Neutrophil (primary cell): Measurements from ENCODE around the gene BARX1.

Source experiments
- H3K27ac ChIP-seq: fragments of 200-600 bp; sonication (generic); 2 replicates; pipeline ENCODE4 v1.5.1; 2016; ENCODE audit warnings: mild to moderate bottlenecking, moderate library complexity
- H3K27me3 ChIP-seq: fragments of 200-600 bp; sonication (generic); 2 replicates; pipeline ENCODE4 v1.6.0; 2016; ENCODE audit warnings: mild to moderate bottlenecking
- H3K36me3 ChIP-seq: fragments of 200-600 bp; sonication (generic); 2 replicates; pipeline ENCODE4 v1.5.1; 2017
- H3K4me1 ChIP-seq, 2 experiments: fragments of 200-600 bp in 1 of 2; sonication (generic) in 1 of 2; 1 replicate in 1 of 2; 2 replicates in 1 of 2; pipeline versions ENCODE4 v1.5.1 to v1.6.1; 2013 to 2016; ENCODE audit warnings: low read depth in 1 of 2, low read length in 1 of 2, mild to moderate bottlenecking in 1 of 2, moderate library complexity in 1 of 2; ENCODE audit not compliant: control insufficient read depth in 1 of 2, insufficient read depth in 1 of 2
- H3K4me3 ChIP-seq, 2 experiments: fragments of 200-600 bp in 1 of 2; sonication (generic) in 1 of 2; 1 replicate in 1 of 2; 2 replicates in 1 of 2; pipeline ENCODE4 v1.5.1; 2013 to 2016; ENCODE audit warnings: low read depth in 1 of 2, low read length in 1 of 2, mild to moderate bottlenecking in 1 of 2, moderate library complexity in 1 of 2
- H3K9me3 ChIP-seq: fragments of 200-600 bp; sonication (generic); 2 replicates; pipeline ENCODE4 v1.5.1; 2016
- CTCF ChIP-seq: fragments of 200-600 bp; sonication (generic); IDR thresholded peaks from 2 replicates; pipeline ENCODE4 v1.5.1; 2016; ENCODE audit warnings: antibody characterized with exemption

BARX1 gene

GRCh38 chr9:93911801-93912554, 43.2 kb downstream of the BARX1 start:
- peaks cover 33% of the 10 kb centered on the region for H3K27me3 ChIP-seq
- H3K4me3 ChIP-seq, result no peak overlapping the region
- H3K27ac ChIP-seq, result no peak overlapping the region
- TF ChIP-seq CTCF, result no peak
- no peaks in the 10 kb centered on the region for H3K4me1 ChIP-seq
- no peaks in the 10 kb centered on the region for H3K9me3 ChIP-seq
- H3K36me3 ChIP-seq, result no peaks in the 10 kb centered on the region

DNA sequence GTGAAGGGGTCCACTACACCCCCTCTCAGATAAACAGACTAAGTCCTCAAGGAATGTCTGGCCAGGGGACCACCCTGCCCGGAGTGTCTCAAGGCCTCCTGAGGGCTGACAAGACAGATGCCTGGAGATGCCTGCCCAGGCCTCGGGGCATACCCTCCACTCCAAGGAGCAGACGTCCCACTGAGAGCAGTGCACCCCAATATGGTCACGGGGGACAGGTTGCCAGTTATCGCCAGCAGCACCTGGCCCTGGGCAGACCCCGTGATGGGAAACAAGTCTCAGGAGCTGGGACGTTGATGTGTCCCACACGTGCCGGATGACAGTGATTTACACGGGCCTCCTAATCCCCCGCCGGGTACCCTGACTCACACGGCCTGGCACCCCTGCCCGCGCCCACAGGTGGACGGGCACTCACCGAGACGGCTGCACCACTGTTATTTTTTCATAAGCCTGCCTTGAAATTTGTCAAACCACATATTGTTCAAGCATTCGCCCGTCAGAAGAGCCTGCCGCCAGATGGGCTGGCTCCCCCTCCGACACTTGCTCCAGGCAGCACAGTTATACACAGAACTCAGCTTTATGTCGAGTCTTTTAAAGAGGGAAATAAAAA, 43.9 kb downstream of the BARX1 start:
- H3K27me3 ChIP-seq, result peaks cover 35% of the 10 kb centered on the region
- TF ChIP-seq CTCF, result no peak
- no peaks in the 10 kb centered on the region for H3K36me3 ChIP-seq
- no peaks in the 10 kb centered on the region for H3K4me1 ChIP-seq
- H3K4me3 ChIP-seq, result no peak overlapping the region
- H3K27ac ChIP-seq, result no peak overlapping the region
- no peaks in the 10 kb centered on the region for H3K9me3 ChIP-seq

DNA sequence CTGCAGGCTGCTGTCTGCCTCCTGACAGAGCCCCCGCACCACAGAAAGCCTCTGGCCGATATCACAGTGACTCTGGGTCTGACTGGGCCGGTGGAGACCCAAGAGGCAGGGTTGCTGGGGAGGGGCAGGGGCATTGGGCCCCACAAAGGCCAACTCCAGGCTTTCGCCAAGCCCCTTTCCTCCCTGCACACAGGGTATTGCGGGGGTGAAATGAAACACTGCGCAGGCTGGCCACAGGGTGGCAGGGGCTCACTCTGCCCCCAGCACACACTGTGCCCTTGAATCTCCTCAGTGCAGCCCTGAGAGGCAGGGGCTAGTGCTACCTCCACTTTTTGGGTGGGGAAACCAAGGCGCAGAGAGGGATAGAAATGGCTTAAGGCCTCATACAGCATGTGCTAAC, 44.6 kb downstream of the BARX1 start:
- H3K4me3 ChIP-seq, result no peak overlapping the region
- no peaks in the 10 kb centered on the region for H3K4me1 ChIP-seq
- H3K27ac ChIP-seq, result no peak overlapping the region
- no peak for TF ChIP-seq CTCF
- H3K27me3 ChIP-seq, result peaks cover 35% of the 10 kb centered on the region
- H3K9me3 ChIP-seq, result no peaks in the 10 kb centered on the region
- H3K36me3 ChIP-seq, result no peaks in the 10 kb centered on the region

DNA sequence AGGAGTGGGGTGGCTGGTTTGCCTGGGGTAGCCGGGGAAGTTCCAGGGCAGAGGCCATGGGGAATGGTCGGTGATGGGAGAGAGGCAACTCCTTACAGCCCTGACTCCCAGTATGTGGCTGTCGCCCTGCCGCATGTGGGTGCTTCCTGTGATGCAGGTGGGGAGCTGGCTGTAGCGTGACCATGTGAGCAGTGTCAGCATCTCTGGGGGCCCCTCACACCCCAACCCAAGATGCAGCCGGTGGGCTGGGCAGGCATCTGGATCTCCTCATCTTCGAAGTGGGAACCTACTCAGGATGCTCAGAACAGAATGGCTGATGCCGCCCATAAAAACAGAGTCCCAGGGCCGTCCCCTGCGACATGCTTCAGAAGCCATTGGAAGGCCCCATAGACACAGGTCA, 45.0 kb downstream of the BARX1 start:
- Histone ChIP-seq H3K27me3 (peaks cover 35% of the 10 kb centered on the region), H3K9me3 (no peaks in the 10 kb centered on the region), H3K27ac (no peak overlapping the region), H3K36me3 (no peaks in the 10 kb centered on the region), H3K4me3 (no peak overlapping the region), H3K4me1 (no peaks in the 10 kb centered on the region)
- no peak for TF ChIP-seq CTCF

DNA sequence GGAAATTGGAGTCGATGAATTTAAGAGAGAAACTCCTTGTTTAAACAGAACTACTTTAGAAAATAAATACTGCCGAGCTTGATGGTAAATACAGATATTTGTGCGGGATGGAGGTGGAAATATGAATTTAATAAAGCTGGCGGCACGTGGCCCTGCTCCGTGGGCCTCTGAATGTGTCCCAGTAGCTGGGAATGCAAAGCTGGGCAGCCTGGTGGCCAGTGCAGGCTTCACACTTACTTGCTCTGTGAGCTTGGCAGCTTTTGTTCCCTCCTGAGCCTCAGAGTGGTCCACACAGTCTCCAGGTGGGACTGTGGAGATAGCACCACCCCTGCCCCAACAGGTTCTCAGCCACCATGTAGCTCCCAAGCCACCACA, 45.9 kb downstream of the BARX1 start:
- H3K36me3 ChIP-seq, result no peaks in the 10 kb centered on the region
- no peaks in the 10 kb centered on the region for H3K9me3 ChIP-seq
- no peaks in the 10 kb centered on the region for H3K4me1 ChIP-seq
- H3K4me3 ChIP-seq, result no peak overlapping the region
- H3K27ac ChIP-seq, result no peak overlapping the region
- no peak for TF ChIP-seq CTCF
- peaks cover 35% of the 10 kb centered on the region for H3K27me3 ChIP-seq
